Ramos (cell line): Measurements from ENCODE around the gene MED16.

Experiments
- in situ Hi-C: fragments of 300-500 bp; cut with MboI; formaldehyde crosslinking; loops from one replicate; pipeline ENCODE4 v1.14.3; 2022; ENCODE audit warnings: low sequenced_read_pairs; ENCODE audit not compliant: unreplicated experiment

Gene MED16

GRCh38 chr19:892894-893689, at the start of gene MED16, which contains the start of gene RNU6-9:
MED16 (minus strand) TSS chr19:893187; CDS start chr19:891131, 2,056 bp downstream.
RNU6-9 (plus strand) TSS chr19:893484.
- in situ Hi-C loops, result no loop called here

GRCh38 chr19:942133-942645, 49.2 kb upstream of the MED16 start:
- in situ Hi-C loops, result no loop called here

- in situ Hi-C loops, result no loop called here
Observed at GRCh38 chr19:941292-942132, 48.5 kb upstream of the MED16 start.

GRCh38 chr19:940591-941291, 47.8 kb upstream of the MED16 start:
- in situ Hi-C loops, result no loop called here

DNA sequence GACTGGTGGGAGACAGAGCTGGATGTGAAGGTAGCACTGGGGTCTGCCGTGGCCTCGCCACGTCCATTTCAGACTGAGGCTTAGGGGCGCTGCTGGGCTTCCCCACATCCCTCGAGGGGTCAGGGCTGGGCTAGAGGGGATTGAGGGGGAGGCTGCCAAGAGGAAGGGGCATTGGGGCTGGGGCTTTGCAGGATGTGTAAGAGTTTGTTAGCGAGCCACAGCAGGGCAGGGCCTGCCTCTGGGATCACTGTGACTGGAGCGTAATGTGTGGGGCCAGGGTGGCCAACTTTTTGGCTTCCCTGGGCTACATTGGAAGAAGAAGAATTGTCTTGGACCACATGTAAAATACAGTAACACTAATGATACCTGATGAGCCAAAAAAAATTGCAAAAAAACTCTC, 46.9 kb upstream of the MED16 start:
- in situ Hi-C loops, result no loop called here

DNA sequence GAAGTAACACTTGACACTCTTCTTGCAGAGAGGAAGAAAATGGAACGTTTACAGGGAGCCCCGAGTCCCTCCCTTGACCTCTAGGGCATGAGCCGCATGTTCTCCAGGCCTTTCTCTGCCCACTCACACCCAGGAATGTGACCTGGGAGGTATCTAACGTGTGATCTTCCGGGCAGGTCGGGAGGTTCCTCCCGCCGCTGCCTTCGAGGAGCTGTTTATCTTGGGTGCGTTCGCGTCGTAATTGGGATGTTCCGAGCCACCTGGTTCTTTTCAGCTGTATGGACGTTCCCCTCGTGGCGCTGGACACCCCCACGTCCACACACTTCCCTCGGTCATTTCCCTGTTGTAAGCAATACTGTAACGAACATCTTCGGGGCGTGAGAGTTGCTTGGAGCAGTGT, 46.5 kb upstream of the MED16 start:
- in situ Hi-C loops, result no loop called here

DNA sequence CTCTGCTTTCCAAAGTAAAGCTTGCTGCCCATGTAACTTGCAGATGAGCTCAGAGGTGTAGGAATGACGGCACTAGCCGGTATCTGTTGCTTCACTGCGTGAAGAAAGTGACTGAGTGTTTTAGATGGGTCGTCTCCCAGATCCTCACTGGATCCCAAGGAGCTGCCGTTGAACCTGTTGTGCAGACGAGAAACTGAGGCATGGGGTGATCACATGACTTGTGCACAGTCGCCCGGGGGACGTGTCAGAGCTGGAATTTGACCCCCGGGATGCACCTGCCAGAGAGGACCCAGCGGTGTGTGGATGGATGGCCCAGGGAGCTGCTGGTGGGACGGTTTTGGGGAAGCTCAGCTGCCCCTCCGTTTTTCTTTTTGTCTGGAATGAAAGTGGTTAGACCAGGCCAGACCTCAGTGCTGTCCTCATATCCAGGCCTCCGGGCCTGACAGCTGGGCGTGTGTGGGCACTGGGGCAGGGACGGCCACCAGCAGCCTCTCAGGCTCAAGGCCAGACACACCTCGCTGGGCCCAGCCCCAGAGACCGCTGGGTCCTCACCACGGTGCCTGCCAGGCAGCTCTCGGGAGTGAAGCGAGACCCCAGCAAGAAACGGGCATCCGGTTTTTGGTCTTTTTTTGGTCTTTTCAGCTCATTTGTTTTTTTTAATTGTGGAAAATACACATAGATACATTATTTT, 45.4 kb upstream of the MED16 start:
- in situ Hi-C loops, result no loop called here

GRCh38 chr19:937259-937694, 44.3 kb upstream of the MED16 start:
- in situ Hi-C loops, result no loop called here

DNA sequence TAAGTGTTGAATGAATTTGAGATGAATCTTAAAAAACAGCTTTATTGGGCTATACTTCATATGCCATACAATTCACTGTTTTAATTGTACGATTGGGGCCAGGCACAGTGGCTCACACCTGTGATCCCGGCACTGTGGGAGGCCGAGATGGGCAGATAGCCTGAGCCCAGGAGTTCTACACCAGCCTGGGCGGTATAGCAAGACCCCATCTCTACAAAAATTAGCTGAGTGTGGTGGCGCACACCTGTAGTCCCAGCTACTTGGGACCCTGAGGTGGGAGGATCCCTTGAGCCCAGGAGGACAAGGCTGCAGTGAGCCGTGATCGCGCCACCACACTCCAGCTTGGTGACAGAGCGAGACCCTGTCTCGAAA, 43.2 kb upstream of the MED16 start:
- in situ Hi-C loops, result no loop called here

- in situ Hi-C loops, result no loop called here
Observed at GRCh38 chr19:934865-935479, 42.0 kb upstream of the MED16 start.

GRCh38 chr19:934197-934840, 41.3 kb upstream of the MED16 start:
- in situ Hi-C loops, result no loop called here

DNA sequence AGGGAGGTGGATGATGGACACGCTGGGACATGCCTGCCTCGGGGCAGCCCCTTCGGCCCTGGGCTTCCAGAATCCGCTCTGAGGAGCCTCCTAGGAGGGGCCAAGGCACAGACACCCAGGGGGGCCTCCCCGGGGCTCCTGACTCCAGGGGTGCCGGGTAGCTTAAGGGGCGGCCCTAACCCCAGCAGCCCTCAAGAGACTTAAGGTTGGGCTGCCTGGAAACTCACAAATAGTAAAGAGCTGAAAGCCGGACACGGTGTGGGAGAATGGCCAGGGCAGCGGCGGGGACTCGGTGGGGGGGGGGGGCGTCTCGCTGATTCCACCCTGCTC, 40.5 kb upstream of the MED16 start:
- in situ Hi-C loops, result no loop called here

- in situ Hi-C loops, result no loop called here
Observed at GRCh38 chr19:932648-933552, 39.9 kb upstream of the MED16 start.

DNA sequence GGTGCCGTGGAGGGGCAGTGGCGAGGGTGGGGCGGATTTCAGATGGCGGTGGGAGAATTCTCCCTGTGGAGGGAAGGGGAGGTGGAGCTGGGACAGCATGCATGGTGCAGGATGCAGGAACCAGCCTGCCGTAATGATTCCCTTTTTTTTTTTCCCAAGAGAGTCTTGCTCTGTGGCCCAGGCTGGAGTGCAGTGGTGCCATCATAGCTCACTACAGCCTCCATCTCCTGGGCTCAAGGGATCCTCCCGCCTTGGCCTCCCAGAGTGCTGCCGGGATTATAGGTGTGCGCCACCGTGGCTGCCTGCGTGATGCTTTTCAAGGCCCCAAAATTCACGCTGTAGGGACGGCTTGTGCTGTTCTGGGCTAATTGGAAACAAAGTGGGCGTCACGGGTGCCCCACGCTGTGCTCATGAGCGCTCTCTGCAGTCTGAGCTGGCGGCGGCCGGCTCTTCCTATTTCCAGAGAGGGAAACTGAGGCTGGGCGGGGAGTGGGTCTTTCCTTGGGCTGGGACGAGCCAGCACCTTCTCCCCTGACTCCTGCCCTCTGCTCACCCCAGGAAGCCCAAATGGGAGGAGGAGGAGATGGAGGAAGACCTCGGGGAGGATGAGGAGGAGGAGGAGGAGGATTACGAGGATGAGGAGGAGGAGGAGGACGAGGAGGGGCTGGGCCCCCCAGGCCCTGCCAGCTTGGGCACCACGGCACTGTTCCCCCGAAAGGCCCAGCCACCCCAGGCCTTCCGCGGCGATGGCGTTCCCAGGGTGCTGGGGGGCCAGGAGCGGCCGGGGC, 39.1 kb upstream of the MED16 start:
- in situ Hi-C loops, result no loop called here

GRCh38 chr19:929891-930258, 36.9 kb upstream of the MED16 start:
- in situ Hi-C loops, result no loop called here

DNA sequence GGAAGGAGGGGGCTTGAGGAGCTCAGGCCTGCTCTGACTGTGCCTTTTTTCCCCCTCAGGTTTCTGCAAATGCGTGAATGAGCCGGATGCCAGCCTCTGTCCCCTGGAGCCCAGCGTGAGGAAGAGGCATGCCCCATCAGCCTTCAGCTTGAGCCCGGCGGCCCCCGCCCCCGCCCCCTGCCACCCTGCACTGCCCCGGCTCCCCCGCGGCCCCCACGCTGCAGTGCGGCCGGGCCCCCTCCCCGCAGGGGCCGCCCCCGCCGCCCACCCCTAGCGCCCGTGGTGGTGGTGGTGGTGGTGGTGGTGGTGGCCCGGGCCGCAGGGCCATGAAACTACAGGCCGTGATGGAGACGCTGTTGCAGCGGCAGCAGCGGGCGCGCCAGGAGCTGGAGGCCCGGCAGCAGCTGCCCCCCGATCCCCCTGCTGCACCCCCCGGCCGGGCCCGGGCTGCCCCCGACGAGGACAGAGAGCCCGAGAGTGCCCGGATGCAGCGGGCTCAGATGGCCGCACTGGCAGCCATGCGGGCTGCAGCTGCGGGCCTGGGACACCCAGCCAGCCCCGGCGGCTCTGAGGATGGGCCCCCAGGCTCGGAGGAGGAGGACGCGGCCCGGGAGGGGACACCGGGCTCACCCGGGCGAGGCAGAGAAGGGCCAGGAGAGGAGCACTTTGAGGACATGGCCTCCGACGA, 36.4 kb upstream of the MED16 start:
- in situ Hi-C loops, result no loop called here
